HepG2 (cell line): ENCODE measurements around the gene GATD1. TPM values are rescaled to one million over a fixed set of nuclear protein-coding genes. Genes with fewer than 3 reads are reported as not detected.

Experiments
- BHLHE40 ChIP-seq: IDR thresholded peaks from 2 replicates; pipeline ENCODE4 v1.6.1; 2011; ENCODE audit warnings: low read length, improper control_type of control experiment
- DNMT1 ChIP-seq: sonication (generic); formaldehyde crosslinking; IDR thresholded peaks from 2 replicates; pipeline ENCODE4 v1.5.1; 2020; ENCODE audit warnings: mild to moderate bottlenecking, missing genetic modification reagents
- GTF3A ChIP-seq: sonication (generic); formaldehyde crosslinking; conservative IDR thresholded peaks from 2 replicates; pipeline ENCODE4 v1.4.0; 2020; ENCODE audit warnings: mild to moderate bottlenecking, missing genetic modification reagents
- KLF6 ChIP-seq: IDR thresholded peaks from 2 replicates; pipeline ENCODE4 v1.8.0; 2016; ENCODE audit warnings: missing biosample characterization, missing genetic modification reagents
- ZNF558 ChIP-seq: sonication (generic); formaldehyde crosslinking; IDR thresholded peaks from 2 replicates; pipeline ENCODE4 v1.9.0; 2022; ENCODE audit warnings: mild to moderate bottlenecking, missing genetic modification reagents, borderline replicate concordance
- ZNF564 ChIP-seq: sonication (generic); formaldehyde crosslinking; IDR thresholded peaks from 2 replicates; pipeline ENCODE4 v1.8.1; 2023; ENCODE audit warnings: mild to moderate bottlenecking, missing genetic modification reagents
- ZNF652 ChIP-seq: IDR thresholded peaks from 2 replicates; pipeline ENCODE4 v1.6.1; 2016; ENCODE audit warnings: low read depth, borderline replicate concordance
- ZNF709 ChIP-seq: sonication (generic); formaldehyde crosslinking; IDR thresholded peaks from 2 replicates; pipeline ENCODE4 v1.5.0; 2020; ENCODE audit warnings: mild to moderate bottlenecking, missing genetic modification reagents
- ZNF878 ChIP-seq: sonication (generic); formaldehyde crosslinking; IDR thresholded peaks from 2 replicates; pipeline ENCODE4 v1.8.1; 2023; ENCODE audit warnings: mild to moderate bottlenecking, missing genetic modification reagents, moderate library complexity
- polyA plus RNA-seq, 8 experiments: library from polyadenylated mRNA; depleted of rRNA in 3 of 8; stranded (reverse) in 7 of 8; unstranded in 1 of 8; fragments of >200 nt; fragmentation: Illumina TruSeq in 4 of 8; extraction: Trizol in 4 of 8; gene quantifications; 2 replicates each; pipeline versions ENCODE4 v1.2.1 to v1.2.3, GENCODE V29; 2011 to 2016; ENCODE audit warnings: low read depth in 4 of 8, missing spikeins in 1 of 8, mixed read lengths in 1 of 8; ENCODE audit not compliant: insufficient read depth in 1 of 8
- total RNA-seq, 5 experiments: library from RNA; depleted of rRNA; stranded (reverse); fragments of >200 nt; fragmentation: Illumina TruSeq; extraction: Trizol; gene quantifications; 2 replicates each; pipeline ENCODE4 v1.2.3, GENCODE V29; 2016; ENCODE audit warnings: low read depth in 1 of 5
- TF ChIP-seq, protein P1 (sequence below): sonication (generic); formaldehyde crosslinking; IDR thresholded peaks from 2 replicates; pipeline ENCODE4 v1.5.0; 2020; ENCODE audit warnings: mild to moderate bottlenecking, missing genetic modification reagents, borderline replicate concordance
- TF ChIP-seq, protein P2 (sequence below): sonication (generic); formaldehyde crosslinking; IDR thresholded peaks from 2 replicates; pipeline ENCODE4 v1.9.0; 2021; ENCODE audit warnings: missing genetic modification reagents, mild to moderate bottlenecking, borderline replicate concordance
- TF ChIP-seq, protein P3 (sequence below): sonication (generic); formaldehyde crosslinking; IDR thresholded peaks from 2 replicates; pipeline ENCODE4 v1.4.0; 2020; ENCODE audit warnings: missing genetic modification reagents
- TF ChIP-seq, protein P4 (sequence below): fragments of 450-650 bp; IDR thresholded peaks from 2 replicates; pipeline ENCODE4 v1.6.1; 2017
- TF ChIP-seq, protein P5 (sequence below): sonication (generic); formaldehyde crosslinking; IDR thresholded peaks from 2 replicates; pipeline ENCODE4 v1.4.0; 2020; ENCODE audit warnings: mild to moderate bottlenecking, missing genetic modification reagents

The GATD1 gene
- total and polyA plus RNA-seq, 2 of the 13 experiments (the other 11 are each of a cell fraction or from before 2014, with no cell fraction given) = 31.3 to 60.5 TPM

DNA sequence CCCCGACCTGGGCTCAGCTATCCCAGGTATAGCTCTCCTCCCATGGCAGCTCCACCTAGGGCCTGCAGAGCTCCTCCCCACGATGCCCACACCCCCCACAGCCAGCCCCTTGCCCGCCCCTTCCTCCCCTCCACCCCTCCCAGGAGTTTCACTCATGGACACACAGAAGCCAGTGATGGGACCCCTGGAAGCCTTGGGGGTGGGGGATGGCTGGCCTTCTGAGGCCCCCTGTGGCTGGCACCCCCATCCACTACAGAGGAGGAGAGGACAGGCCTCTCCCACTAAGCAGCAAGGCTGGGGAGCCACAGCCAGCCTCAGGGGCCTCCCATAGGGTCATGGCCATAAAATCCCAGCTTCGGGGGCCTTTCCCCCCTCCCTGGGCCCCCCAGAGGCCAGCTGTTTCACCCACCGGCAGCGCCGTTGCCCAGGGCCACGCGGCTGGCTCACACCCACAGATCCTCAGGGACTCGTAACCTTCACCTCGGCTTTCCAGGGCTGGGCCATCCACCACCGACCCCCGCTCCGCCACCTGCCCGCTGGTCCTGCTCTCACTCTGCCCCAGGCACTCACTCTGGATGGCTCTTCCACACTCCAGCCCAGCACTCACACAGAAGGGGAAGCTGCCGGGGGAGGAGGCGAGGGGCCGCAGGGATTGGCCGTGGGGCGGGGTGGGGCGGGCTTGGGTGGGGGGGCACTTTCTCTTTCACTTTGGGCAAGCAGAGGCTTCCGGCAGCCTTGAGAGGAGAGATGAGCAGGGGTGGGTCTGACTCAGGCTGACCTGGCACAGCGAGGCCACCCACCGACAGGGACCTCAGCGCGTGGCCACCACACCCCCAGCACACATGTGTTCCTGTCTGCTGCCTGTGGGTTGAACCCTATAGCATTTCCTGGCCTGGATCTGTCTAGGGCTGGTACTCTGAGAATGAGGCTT, 18.6 kb upstream of the GATD1 start (continued):
- TF ChIP-seq, protein P1, sequence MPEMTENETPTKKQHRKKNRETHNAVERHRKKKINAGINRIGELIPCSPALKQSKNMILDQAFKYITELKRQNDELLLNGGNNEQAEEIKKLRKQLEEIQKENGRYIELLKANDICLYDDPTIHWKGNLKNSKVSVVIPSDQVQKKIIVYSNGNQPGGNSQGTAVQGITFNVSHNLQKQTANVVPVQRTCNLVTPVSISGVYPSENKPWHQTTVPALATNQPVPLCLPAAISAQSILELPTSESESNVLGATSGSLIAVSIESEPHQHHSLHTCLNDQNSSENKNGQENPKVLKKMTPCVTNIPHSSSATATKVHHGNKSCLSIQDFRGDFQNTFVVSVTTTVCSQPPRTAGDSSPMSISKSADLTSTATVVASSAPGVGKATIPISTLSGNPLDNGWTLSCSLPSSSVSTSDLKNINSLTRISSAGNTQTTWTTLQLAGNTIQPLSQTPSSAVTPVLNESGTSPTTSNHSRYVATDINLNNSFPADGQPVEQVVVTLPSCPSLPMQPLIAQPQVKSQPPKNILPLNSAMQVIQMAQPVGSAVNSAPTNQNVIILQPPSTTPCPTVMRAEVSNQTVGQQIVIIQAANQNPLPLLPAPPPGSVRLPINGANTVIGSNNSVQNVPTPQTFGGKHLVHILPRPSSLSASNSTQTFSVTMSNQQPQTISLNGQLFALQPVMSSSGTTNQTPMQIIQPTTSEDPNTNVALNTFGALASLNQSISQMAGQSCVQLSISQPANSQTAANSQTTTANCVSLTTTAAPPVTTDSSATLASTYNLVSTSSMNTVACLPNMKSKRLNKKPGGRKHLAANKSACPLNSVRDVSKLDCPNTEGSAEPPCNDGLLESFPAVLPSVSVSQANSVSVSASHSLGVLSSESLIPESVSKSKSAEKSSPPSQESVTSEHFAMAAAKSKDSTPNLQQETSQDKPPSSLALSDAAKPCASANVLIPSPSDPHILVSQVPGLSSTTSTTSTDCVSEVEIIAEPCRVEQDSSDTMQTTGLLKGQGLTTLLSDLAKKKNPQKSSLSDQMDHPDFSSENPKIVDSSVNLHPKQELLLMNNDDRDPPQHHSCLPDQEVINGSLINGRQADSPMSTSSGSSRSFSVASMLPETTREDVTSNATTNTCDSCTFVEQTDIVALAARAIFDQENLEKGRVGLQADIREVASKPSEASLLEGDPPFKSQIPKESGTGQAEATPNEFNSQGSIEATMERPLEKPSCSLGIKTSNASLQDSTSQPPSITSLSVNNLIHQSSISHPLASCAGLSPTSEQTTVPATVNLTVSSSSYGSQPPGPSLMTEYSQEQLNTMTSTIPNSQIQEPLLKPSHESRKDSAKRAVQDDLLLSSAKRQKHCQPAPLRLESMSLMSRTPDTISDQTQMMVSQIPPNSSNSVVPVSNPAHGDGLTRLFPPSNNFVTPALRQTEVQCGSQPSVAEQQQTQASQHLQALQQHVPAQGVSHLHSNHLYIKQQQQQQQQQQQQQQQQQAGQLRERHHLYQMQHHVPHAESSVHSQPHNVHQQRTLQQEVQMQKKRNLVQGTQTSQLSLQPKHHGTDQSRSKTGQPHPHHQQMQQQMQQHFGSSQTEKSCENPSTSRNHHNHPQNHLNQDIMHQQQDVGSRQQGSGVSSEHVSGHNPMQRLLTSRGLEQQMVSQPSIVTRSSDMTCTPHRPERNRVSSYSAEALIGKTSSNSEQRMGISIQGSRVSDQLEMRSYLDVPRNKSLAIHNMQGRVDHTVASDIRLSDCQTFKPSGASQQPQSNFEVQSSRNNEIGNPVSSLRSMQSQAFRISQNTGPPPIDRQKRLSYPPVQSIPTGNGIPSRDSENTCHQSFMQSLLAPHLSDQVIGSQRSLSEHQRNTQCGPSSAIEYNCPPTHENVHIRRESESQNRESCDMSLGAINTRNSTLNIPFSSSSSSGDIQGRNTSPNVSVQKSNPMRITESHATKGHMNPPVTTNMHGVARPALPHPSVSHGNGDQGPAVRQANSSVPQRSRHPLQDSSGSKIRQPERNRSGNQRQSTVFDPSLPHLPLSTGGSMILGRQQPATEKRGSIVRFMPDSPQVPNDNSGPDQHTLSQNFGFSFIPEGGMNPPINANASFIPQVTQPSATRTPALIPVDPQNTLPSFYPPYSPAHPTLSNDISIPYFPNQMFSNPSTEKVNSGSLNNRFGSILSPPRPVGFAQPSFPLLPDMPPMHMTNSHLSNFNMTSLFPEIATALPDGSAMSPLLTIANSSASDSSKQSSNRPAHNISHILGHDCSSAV = no peak
- TF ChIP-seq DNMT1 (CRISPR knock-in tag) = no peak
- no peak for TF ChIP-seq GTF3A (CRISPR knock-in tag)
- TF ChIP-seq ZNF878 (CRISPR knock-in tag) = no peak
- no peak for TF ChIP-seq ZNF564 (CRISPR knock-in tag)
- no peak for TF ChIP-seq ZNF652 (CRISPR knock-in tag)
- TF ChIP-seq, protein P2, sequence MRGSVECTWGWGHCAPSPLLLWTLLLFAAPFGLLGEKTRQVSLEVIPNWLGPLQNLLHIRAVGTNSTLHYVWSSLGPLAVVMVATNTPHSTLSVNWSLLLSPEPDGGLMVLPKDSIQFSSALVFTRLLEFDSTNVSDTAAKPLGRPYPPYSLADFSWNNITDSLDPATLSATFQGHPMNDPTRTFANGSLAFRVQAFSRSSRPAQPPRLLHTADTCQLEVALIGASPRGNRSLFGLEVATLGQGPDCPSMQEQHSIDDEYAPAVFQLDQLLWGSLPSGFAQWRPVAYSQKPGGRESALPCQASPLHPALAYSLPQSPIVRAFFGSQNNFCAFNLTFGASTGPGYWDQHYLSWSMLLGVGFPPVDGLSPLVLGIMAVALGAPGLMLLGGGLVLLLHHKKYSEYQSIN (CRISPR knock-in tag) = no peak
- TF ChIP-seq, protein P3, sequence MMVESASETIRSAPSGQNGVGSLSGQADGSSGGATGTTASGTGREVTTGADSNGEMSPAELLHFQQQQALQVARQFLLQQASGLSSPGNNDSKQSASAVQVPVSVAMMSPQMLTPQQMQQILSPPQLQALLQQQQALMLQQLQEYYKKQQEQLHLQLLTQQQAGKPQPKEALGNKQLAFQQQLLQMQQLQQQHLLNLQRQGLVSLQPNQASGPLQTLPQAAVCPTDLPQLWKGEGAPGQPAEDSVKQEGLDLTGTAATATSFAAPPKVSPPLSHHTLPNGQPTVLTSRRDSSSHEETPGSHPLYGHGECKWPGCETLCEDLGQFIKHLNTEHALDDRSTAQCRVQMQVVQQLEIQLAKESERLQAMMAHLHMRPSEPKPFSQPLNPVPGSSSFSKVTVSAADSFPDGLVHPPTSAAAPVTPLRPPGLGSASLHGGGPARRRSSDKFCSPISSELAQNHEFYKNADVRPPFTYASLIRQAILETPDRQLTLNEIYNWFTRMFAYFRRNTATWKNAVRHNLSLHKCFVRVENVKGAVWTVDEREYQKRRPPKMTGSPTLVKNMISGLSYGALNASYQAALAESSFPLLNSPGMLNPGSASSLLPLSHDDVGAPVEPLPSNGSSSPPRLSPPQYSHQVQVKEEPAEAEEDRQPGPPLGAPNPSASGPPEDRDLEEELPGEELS = no peak
- TF ChIP-seq BHLHE40 = no peak
- no peak for TF ChIP-seq ZNF558 (CRISPR knock-in tag)
- TF ChIP-seq KLF6 = no peak
- TF ChIP-seq, protein P4, sequence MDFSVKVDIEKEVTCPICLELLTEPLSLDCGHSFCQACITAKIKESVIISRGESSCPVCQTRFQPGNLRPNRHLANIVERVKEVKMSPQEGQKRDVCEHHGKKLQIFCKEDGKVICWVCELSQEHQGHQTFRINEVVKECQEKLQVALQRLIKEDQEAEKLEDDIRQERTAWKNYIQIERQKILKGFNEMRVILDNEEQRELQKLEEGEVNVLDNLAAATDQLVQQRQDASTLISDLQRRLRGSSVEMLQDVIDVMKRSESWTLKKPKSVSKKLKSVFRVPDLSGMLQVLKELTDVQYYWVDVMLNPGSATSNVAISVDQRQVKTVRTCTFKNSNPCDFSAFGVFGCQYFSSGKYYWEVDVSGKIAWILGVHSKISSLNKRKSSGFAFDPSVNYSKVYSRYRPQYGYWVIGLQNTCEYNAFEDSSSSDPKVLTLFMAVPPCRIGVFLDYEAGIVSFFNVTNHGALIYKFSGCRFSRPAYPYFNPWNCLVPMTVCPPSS = no peak
- TF ChIP-seq ZNF709 (CRISPR knock-in tag) = no peak
- TF ChIP-seq, protein P5, sequence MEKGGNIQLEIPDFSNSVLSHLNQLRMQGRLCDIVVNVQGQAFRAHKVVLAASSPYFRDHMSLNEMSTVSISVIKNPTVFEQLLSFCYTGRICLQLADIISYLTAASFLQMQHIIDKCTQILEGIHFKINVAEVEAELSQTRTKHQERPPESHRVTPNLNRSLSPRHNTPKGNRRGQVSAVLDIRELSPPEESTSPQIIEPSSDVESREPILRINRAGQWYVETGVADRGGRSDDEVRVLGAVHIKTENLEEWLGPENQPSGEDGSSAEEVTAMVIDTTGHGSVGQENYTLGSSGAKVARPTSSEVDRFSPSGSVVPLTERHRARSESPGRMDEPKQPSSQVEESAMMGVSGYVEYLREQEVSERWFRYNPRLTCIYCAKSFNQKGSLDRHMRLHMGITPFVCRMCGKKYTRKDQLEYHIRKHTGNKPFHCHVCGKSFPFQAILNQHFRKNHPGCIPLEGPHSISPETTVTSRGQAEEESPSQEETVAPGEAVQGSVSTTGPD (CRISPR knock-in tag) = no peak
